Smooth muscle cell of the pulmonary artery (primary cell): ENCODE data around the gene WARS2. TPM values are rescaled to one million over a fixed set of nuclear protein-coding genes. Genes with fewer than 3 reads are reported as not detected.

Experiments used
- total RNA-seq: library from RNA; depleted of rRNA; stranded (reverse); fragments of >200 nt; gene quantifications from 2 replicates; pipeline ENCODE4 v1.2.3, GENCODE V29; 2014

The WARS2 gene
- total RNA-seq = 17.6 and 18.3 TPM in 2 replicates

DNA sequence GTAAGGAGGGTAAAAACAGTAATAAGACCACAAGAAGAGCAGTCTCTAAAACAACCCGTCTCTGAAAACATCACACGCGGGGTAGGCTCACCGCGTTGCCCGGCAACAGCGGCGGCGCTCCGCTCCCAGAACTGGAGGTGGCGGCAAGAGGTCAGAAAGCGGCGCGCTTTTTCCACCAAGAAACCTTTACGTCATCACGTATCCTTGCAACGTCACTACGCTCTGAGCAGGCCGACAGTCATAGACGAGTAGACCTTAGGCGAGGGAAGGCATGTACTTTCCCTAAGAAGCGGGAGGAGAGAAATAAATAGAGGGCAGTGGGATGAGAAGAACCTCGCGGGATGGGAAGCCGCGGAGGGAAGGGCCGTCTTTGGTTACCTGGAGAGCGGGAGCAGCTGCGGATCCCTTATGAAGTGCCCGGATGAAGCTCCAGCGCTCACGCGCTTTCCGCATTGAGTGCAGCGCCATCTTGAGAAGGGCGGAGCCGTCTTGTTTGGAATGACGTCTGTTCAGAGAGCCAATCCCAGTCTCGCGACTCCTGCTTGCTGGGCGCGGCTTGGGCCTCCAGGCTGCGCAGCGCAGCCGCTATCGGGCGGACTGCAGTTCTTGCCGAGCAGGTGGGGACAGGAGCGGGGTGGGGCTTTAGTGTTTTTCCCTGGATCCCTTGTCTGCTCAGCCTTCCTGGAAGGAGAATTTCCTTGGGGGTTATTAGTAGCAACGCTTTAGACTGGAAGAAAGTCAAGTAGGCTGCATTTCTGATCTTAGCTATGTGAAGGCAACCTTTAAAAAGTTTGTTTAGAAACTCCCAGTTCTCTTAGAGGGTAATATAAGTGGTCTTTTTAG is at the start of gene WARS2:
TSS of gene WARS2 (minus strand) at position 477 of the 843 bp plus-strand sequence. CDS start at position 468, 9 bp downstream.

DNA sequence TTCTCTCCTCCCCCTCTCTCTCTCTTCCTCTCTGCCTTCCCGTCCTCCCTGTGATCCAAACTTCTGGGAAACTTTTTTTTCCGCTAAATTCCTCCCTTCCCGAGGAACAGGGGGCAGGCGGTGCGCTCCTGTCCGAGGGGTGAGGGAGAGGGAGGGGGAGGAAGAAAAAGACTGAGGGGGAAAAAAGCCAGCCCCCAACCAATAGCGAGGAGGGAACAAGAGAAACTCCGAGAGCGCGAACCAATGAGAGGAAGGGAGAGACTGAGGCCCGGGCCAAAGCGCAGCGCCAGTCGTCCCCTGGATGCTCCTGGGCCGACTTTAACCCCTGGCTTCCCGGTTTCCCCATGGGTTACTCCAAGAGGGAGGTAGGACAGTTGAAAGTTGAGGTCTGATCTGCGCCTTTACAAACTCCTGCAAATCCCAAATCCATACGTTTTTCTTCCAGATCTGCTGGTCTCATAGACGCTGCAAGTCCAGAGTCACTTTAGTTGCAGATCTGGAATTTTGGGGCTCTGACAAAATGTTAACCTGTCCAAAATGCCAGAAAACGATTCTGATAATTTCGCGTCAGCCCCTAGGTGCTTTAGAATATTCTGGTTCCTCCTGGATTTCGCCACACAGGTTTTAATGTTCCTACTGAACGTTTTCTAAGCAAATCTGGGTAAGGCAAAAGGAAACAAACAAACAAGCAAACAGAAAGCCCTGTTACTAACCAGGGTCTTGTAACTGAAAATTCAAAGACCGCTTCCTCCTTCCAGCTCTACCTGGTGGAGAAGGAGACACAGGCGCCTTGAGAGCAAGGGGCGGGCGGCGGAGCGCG is 152.1 kb downstream of the WARS2 start, which contains the start of gene TBX15:
TSS of gene TBX15 (minus strand) at position 158 of the 820 bp plus-strand sequence. CDS start 548 bp downstream, outside the sequence.

Other genes with a start within 250 kb of the WARS2 start
- 0.30 and 2.9 TPM in 2 replicates for gene TBX15, start 152.3 kb downstream of the WARS2 start, total RNA-seq
- not detected in 2 replicates for gene HAO2, start 228.1 kb upstream of the WARS2 start, total RNA-seq